CD14-positive monocyte (primary cell): ENCODE measurements around the gene TAOK1. TPM values are rescaled to one million over a fixed set of nuclear protein-coding genes. Genes with fewer than 3 reads are reported as not detected.

ENCODE experiments used
- DNase-seq, 3 donors: peaks; one replicate each; pipeline ENCODE4 v3.0.0-alpha.2; 2011 to 2022
- H2AFZ ChIP-seq: 2 replicates; pipeline ENCODE4 v1.6.0; 2012; ENCODE audit warnings: mild to moderate bottlenecking, low read depth, low read length, inconsistent platforms; ENCODE audit not compliant: insufficient read depth, poor library complexity, severe bottlenecking
- H3K27ac ChIP-seq, 2 donors: 1 replicate in 1 of 2; 2 replicates in 1 of 2; pipeline ENCODE4 v1.5.1; 2012 to 2013; ENCODE audit warnings: low read length in 2 of 2, control low read depth in 1 of 2, inconsistent platforms in 1 of 2, low read depth in 1 of 2, mild to moderate bottlenecking in 1 of 2
- H3K27me3 ChIP-seq, 2 donors: one replicate each; pipeline versions ENCODE4 v1.6.0 to v1.6.1; 2011 to 2013; ENCODE audit warnings: low read length in 2 of 2; ENCODE audit not compliant: control insufficient read depth in 2 of 2, insufficient read depth in 2 of 2
- H3K36me3 ChIP-seq, 2 donors: replicated peaks in 1 of 2; 1 replicate in 1 of 2; 2 replicates in 1 of 2; pipeline versions ENCODE4 v1.5.1 to v1.6.1; 2012 to 2013; ENCODE audit warnings: low read length in 2 of 2, control low read depth in 1 of 2, inconsistent platforms in 1 of 2, mild to moderate bottlenecking in 1 of 2; ENCODE audit not compliant: insufficient read depth in 2 of 2, control insufficient read depth in 1 of 2
- H3K4me1 ChIP-seq, 2 donors: 1 replicate in 1 of 2; 2 replicates in 1 of 2; pipeline versions ENCODE4 v1.5.1 to v1.6.1; 2012 to 2013; ENCODE audit warnings: low read length in 2 of 2, control low read depth in 1 of 2, inconsistent platforms in 1 of 2, mild to moderate bottlenecking in 1 of 2, moderate library complexity in 1 of 2; ENCODE audit not compliant: insufficient read depth in 2 of 2, control insufficient read depth in 1 of 2
- H3K4me2 ChIP-seq: replicated peaks from 2 replicates; pipeline ENCODE3; 2012; ENCODE audit warnings: low read length, moderate library complexity, mild to moderate bottlenecking; ENCODE audit not compliant: poor library complexity, severe bottlenecking; ENCODE audit errors: extremely low read depth
- H3K4me3 ChIP-seq, 3 experiments: fragments of 200-600 bp in 1 of 3; sonication (generic) in 1 of 3; replicated peaks in 1 of 3; 1 replicate in 2 of 3; 2 replicates in 1 of 3; pipeline ENCODE4 v1.5.1; 2011 to 2013; ENCODE audit warnings: low read length in 3 of 3, mild to moderate bottlenecking in 3 of 3, control low read depth in 2 of 3, low read depth in 2 of 3, inconsistent platforms in 1 of 3, moderate library complexity in 1 of 3
- H3K79me2 ChIP-seq: 2 replicates; pipeline ENCODE4 v1.6.0; 2012; ENCODE audit warnings: mild to moderate bottlenecking, control low read depth, inconsistent platforms, low read length, moderate library complexity; ENCODE audit not compliant: insufficient read depth
- H3K9ac ChIP-seq: 2 replicates; pipeline ENCODE4 v1.6.0; 2017; ENCODE audit warnings: low read length, mild to moderate bottlenecking; ENCODE audit not compliant: insufficient read depth, poor library complexity, severe bottlenecking
- H3K9me3 ChIP-seq, 2 donors: replicated peaks in 1 of 2; 1 replicate in 1 of 2; 2 replicates in 1 of 2; pipeline versions ENCODE4 v1.5.1 to v1.6.1; 2012 to 2013; ENCODE audit warnings: low read length in 2 of 2, control low read depth in 1 of 2; ENCODE audit not compliant: control insufficient read depth in 1 of 2, insufficient read depth in 1 of 2
- H4K20me1 ChIP-seq: 2 replicates; pipeline ENCODE4 v1.6.0; 2012; ENCODE audit warnings: mild to moderate bottlenecking, low read length, control low read depth, moderate library complexity; ENCODE audit not compliant: insufficient read depth
- H3K27ac Mint-ChIP-seq, 7 donors: one replicate each; pipeline ENCODE4 v1.8.0; 2020; ENCODE audit warnings: mild to moderate bottlenecking in 7 of 7, mixed read lengths in 7 of 7, moderate library complexity in 6 of 7, inconsistent platforms in 2 of 7
- H3K27me3 Mint-ChIP-seq, 3 donors: one replicate each; pipeline ENCODE4 v1.8.0; 2021 to 2022; ENCODE audit warnings: low read depth in 3 of 3, mild to moderate bottlenecking in 3 of 3, mixed read lengths in 3 of 3, moderate library complexity in 3 of 3, inconsistent platforms in 1 of 3
- H3K36me3 Mint-ChIP-seq, 2 donors: one replicate each; pipeline ENCODE4 v1.8.0; 2020; ENCODE audit warnings: mixed read lengths in 2 of 2, inconsistent platforms in 1 of 2, mild to moderate bottlenecking in 1 of 2
- H3K4me1 Mint-ChIP-seq: one replicate; pipeline ENCODE4 v1.8.0; 2020; ENCODE audit warnings: mild to moderate bottlenecking, mixed read lengths
- H3K4me3 Mint-ChIP-seq, 2 donors: one replicate each; pipeline ENCODE4 v1.8.0; 2020; ENCODE audit warnings: mild to moderate bottlenecking in 2 of 2, mixed read lengths in 2 of 2, moderate library complexity in 1 of 2
- H3K9me3 Mint-ChIP-seq, 7 donors: one replicate each; pipeline ENCODE4 v1.8.0; 2020 to 2022; ENCODE audit warnings: mixed read lengths in 7 of 7, mild to moderate bottlenecking in 6 of 7, moderate library complexity in 6 of 7, inconsistent platforms in 2 of 7
- WGBS: methylation state at CpG from one replicate; pipeline ENCODE4 v1.1.5; 2013; ENCODE audit warnings: missing lambda C conversion rate; ENCODE audit not compliant: insufficient coverage; 5-methylcytosine and 5-hydroxymethylcytosine counted together
- intact Hi-C, 2 donors: fragments of 100-400 bp; cut with micrococcal nuclease; formaldehyde crosslinking; loops; one replicate each; pipeline versions ENCODE4 v1.15.0 to v1.15.1; 2023
- polyA plus RNA-seq, 3 donors: library from polyadenylated mRNA; depleted of rRNA in 1 of 3; unstranded in 2 of 3; stranded (reverse) in 1 of 3; fragments of 300-500 nt in 2 of 3; fragments of >200 nt in 1 of 3; fragmentation: Illumina TruSeq in 2 of 3; gene quantifications; 1 replicate in 2 of 3; 2 replicates in 1 of 3; pipeline ENCODE4 v1.2.3, GENCODE V29; 2012 to 2021
- TF ChIP-seq, protein P1 (sequence below): fragments of 200-600 bp; IDR thresholded peaks from one replicate; pipeline ENCODE4 v1.8.0; 2022; ENCODE audit warnings: antibody characterized with exemption, mild to moderate bottlenecking

Gene TAOK1
- polyA plus RNA-seq, 3 donors, result 2.4 to 13.9 (median 4.8) TPM

DNA sequence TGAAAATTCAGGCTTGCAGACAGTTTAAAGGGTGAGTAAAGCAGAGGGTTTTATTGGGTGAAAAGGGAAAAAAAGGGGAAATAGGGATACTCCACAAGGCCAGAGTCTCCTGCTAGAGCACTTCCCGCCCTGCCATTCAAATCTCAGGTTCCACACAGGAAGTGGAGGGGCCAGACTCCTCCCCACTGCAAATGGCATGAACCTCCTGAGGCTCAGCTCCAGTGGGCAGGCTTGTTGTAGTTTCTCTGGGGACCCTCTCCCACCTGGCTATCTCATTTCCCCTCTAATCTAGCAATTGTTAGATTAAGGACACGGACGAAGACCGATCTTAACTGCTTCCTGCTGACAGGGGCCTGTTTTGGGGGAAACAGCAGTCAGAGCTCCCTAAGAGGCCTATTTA lies 43.4 kb downstream of the TAOK1 start:
- H3K27me3 Mint-ChIP-seq, result no peaks in the 10 kb centered on the region
- H3K79me2 ChIP-seq, result peaks cover 96% of the 10 kb centered on the region
- H3K36me3 Mint-ChIP-seq, result peaks cover 6 to 20% of the 10 kb centered on the region in 2 donors
- no peak overlapping the region for H3K9ac ChIP-seq
- no peaks in the 10 kb centered on the region for H3K27me3 ChIP-seq
- peak in 2 of 3 donors; percentile 1 to 8 for DNase-seq
- TF ChIP-seq, protein P1, sequence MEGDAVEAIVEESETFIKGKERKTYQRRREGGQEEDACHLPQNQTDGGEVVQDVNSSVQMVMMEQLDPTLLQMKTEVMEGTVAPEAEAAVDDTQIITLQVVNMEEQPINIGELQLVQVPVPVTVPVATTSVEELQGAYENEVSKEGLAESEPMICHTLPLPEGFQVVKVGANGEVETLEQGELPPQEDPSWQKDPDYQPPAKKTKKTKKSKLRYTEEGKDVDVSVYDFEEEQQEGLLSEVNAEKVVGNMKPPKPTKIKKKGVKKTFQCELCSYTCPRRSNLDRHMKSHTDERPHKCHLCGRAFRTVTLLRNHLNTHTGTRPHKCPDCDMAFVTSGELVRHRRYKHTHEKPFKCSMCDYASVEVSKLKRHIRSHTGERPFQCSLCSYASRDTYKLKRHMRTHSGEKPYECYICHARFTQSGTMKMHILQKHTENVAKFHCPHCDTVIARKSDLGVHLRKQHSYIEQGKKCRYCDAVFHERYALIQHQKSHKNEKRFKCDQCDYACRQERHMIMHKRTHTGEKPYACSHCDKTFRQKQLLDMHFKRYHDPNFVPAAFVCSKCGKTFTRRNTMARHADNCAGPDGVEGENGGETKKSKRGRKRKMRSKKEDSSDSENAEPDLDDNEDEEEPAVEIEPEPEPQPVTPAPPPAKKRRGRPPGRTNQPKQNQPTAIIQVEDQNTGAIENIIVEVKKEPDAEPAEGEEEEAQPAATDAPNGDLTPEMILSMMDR, result no peak
- WGBS, result 20% methylated on average over 2 of the region's 4 CpGs
- H3K27ac ChIP-seq, result peak overlapping the region in 1 of 2 donors; percentile 46
- H2AFZ ChIP-seq, result no peak overlapping the region
- H3K4me1 ChIP-seq, result peaks cover 0 to 2% of the 10 kb centered on the region in 2 donors
- H3K4me1 Mint-ChIP-seq, result peaks cover 18% of the 10 kb centered on the region
- H3K4me3 ChIP-seq, result no peak overlapping the region
- H4K20me1 ChIP-seq, result peaks cover 100% of the 10 kb centered on the region
- intact Hi-C loops, result no loop called here
- H3K27ac Mint-ChIP-seq, result peak overlapping the region in 4 of 7 donors; percentile 12 to 51 (median 25)
- H3K9me3 Mint-ChIP-seq, result no peaks in the 10 kb centered on the region
- H3K9me3 ChIP-seq, result no peaks in the 10 kb centered on the region
- H3K4me2 ChIP-seq, result no peak overlapping the region
- H3K4me3 Mint-ChIP-seq, result no peak overlapping the region
- H3K36me3 ChIP-seq, result peaks cover 0 to 19% of the 10 kb centered on the region in 2 donors

GRCh38 chr17:29434550-29434949 lies 44.4 kb downstream of the TAOK1 start:
- Histone ChIP-seq H3K79me2 (peaks cover 96% of the 10 kb centered on the region), H3K4me1 (peaks cover 0 to 2% of the 10 kb centered on the region in 2 donors), H2AFZ (no peak overlapping the region), H3K9me3 (no peaks in the 10 kb centered on the region), H3K4me3 (no peak overlapping the region), H3K27me3 (no peaks in the 10 kb centered on the region), H3K9ac (no peak overlapping the region), H3K27ac (no peak overlapping the region), H3K36me3 (peaks cover 6 to 23% of the 10 kb centered on the region in 2 donors), H3K4me2 (no peak overlapping the region), H4K20me1 (peaks cover 100% of the 10 kb centered on the region)
- peaks cover 18% of the 10 kb centered on the region for H3K4me1 Mint-ChIP-seq
- peaks cover 9 to 21% of the 10 kb centered on the region in 2 donors for H3K36me3 Mint-ChIP-seq
- H3K27ac Mint-ChIP-seq, result no peak overlapping the region
- no peaks in the 10 kb centered on the region for H3K27me3 Mint-ChIP-seq
- WGBS, result 100% methylated on average over 2 of the region's 3 CpGs
- no peak for DNase-seq
- intact Hi-C loops, result no loop called here
- TF ChIP-seq, protein P1, result no peak
- no peaks in the 10 kb centered on the region for H3K9me3 Mint-ChIP-seq
- H3K4me3 Mint-ChIP-seq, result no peak overlapping the region
